ENCODE measurements around the gene MACF1.
A peak's percentile ranks its signal among the peaks of the same experiment; 100 is the strongest.
"Not testable (repeated sequence)": the region's sequence is repeated elsewhere in the genome, so short reads cannot be mapped to it uniquely, and the experiment has no call there.

MACF1 gene

DNA sequence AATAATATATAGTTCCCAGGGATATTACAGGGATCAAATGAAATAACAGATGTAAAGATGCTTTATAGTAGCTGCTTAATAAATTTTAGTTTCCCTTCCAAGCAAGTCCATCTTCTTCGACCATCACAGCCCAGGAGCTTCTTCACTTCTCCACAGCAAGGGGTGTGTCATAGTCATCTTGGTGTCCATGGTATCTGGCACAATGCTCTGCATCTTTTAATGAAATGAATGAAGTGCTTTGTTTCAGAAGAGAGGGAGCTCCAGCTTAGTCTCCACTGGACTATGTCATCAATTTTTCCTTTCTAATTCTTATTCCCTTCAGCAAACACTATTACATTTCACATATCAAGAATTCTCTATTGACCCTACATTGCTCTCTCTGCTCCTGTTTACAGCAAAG lies 4.9 kb upstream of the MACF1 start:
- Histone ChIP-seq H3K4me1 (ENCODE audit: low read depth, poor library complexity, severe bottlenecking) (peaks cover 37% of the 10 kb centered on the region), H3K9ac (no peak overlapping the region), H2AFZ (ENCODE audit: low read depth) (no peak overlapping the region)

DNA sequence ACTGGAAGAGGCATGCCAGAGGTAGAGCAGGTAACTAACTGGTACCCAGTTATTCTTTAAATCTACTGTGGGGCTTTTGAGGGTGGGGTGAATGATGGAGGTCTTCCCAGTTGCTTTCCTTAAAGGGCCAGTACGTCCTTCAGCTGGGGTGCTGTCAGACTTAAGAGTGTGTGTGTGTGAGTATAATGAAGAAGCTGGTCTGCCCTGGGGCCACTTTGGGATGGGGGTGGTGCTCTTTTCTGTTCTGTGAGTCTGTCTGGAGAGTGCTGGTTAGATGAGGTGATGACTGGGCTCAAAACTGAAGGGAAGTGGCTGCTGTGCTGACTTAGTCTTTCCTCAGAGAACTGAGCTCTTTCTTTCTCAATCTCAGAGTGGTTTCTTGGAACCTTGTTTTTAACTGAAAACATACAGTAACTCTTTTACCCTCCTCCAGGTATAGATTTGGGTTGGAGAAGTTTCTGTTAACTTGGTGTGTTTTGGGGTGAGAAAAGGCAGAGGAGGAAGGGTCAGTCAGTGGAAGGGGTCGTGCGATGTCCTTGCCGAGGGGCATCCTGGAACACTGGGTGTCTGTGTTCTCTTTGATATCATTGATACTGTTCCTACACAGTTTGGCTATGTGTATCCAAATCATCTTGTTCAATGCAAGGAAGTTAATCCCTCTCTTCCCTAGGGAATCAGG lies 746 bp downstream of the MACF1 start:
- Histone ChIP-seq H3K4me1 (ENCODE audit: low read depth, poor library complexity, severe bottlenecking) (peaks cover 33% of the 10 kb centered on the region), H3K4me2 (peak overlapping the region; percentile 82), H2AFZ (ENCODE audit: low read depth) (peak overlapping the region; percentile 31), H3K27ac (peak overlapping the region; percentile 75), H3K27me3 (ENCODE audit: insufficient read depth, low read depth) (no peaks in the 10 kb centered on the region), H3K79me2 (ENCODE audit: insufficient read depth, low read depth) (peaks cover 8% of the 10 kb centered on the region; the same call in 1 of the 2 replicates), H3K36me3 (ENCODE audit: insufficient read depth) (no peaks in the 10 kb centered on the region), H3K9ac (peak overlapping the region; percentile 29; the same call in 1 of the 2 replicates), H4K20me1 (ENCODE audit: insufficient read depth) (no peaks in the 10 kb centered on the region), H3K4me3 (IDR thresholded peaks at IDR 0.05; ENCODE audit: insufficient read depth, low read depth, low read length) (no peak overlapping the region)
- TF ChIP-seq, protein P1, sequence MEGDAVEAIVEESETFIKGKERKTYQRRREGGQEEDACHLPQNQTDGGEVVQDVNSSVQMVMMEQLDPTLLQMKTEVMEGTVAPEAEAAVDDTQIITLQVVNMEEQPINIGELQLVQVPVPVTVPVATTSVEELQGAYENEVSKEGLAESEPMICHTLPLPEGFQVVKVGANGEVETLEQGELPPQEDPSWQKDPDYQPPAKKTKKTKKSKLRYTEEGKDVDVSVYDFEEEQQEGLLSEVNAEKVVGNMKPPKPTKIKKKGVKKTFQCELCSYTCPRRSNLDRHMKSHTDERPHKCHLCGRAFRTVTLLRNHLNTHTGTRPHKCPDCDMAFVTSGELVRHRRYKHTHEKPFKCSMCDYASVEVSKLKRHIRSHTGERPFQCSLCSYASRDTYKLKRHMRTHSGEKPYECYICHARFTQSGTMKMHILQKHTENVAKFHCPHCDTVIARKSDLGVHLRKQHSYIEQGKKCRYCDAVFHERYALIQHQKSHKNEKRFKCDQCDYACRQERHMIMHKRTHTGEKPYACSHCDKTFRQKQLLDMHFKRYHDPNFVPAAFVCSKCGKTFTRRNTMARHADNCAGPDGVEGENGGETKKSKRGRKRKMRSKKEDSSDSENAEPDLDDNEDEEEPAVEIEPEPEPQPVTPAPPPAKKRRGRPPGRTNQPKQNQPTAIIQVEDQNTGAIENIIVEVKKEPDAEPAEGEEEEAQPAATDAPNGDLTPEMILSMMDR (conservative IDR thresholded peaks at IDR 0.05; ENCODE audit: low read depth, low read length), result no peak

More for the DNA sequence above, 4.9 kb upstream of the MACF1 start:
- Histone ChIP-seq H3K27me3 (ENCODE audit: insufficient read depth, low read depth) (no peaks in the 10 kb centered on the region), H3K27ac (no peak overlapping the region), H3K79me2 (ENCODE audit: insufficient read depth, low read depth) (peaks cover 8% of the 10 kb centered on the region; the same call in 1 of the 2 replicates), H3K4me2 (no peak overlapping the region), H4K20me1 (ENCODE audit: insufficient read depth) (no peaks in the 10 kb centered on the region), H3K4me3 (IDR thresholded peaks at IDR 0.05; ENCODE audit: insufficient read depth, low read depth, low read length) (no peak overlapping the region), H3K36me3 (ENCODE audit: insufficient read depth) (no peaks in the 10 kb centered on the region)
- TF ChIP-seq, protein P1 (conservative IDR thresholded peaks at IDR 0.05; ENCODE audit: low read depth, low read length), result no peak

DNA sequence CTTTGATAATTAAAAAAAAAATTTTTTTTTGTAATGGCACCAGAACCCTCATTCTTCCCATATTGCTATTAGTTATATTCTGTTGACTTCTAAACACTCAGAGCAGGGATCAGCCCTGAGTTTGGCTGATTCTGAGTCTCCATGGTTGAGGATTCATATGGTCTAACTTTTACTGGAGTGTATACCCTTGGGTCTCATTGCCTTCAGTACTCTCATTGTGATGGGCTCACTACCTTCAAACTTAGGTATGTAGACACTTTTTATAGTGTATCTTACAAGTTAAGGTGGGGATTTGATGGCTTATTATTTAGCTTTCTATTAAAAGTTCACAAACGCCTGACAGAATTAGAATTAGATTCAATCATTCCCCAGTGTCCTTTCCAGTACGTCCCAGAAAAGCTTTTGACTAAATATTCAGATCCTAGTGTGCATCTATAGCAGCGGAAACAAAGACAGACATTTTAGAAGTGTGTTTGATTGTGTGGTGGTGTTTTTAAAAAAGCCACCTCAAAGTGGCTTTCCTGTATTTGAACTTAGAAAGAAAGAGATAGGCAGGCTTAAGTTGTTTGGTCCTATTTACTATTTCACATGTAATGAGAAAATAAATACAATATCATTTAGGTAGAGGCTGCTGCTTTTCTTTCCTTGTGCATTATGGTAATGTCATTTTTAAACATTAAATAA lies 1.4 kb downstream of the MACF1 start:
- peaks cover 8% of the 10 kb centered on the region; the same call in 1 of the 2 replicates for H3K79me2 ChIP-seq (ENCODE audit: insufficient read depth, low read depth)
- TF ChIP-seq, protein P1 (conservative IDR thresholded peaks at IDR 0.05; ENCODE audit: low read depth, low read length), result no peak
- no peaks in the 10 kb centered on the region for H3K27me3 ChIP-seq (ENCODE audit: insufficient read depth, low read depth)
- H3K27ac ChIP-seq, result peak overlapping the region; percentile 75
- peaks cover 33% of the 10 kb centered on the region for H3K4me1 ChIP-seq (ENCODE audit: low read depth, poor library complexity, severe bottlenecking)
- H3K36me3 ChIP-seq (ENCODE audit: insufficient read depth), result no peaks in the 10 kb centered on the region
- peak overlapping the region; percentile 82 for H3K4me2 ChIP-seq
- H3K4me3 ChIP-seq (IDR thresholded peaks at IDR 0.05; ENCODE audit: insufficient read depth, low read depth, low read length), result no peak overlapping the region
- H2AFZ ChIP-seq (ENCODE audit: low read depth), result peak overlapping the region; percentile 31; the same call in 1 of the 2 replicates
- H3K9ac ChIP-seq, result peak overlapping the region; percentile 29; the same call in 1 of the 2 replicates
- no peaks in the 10 kb centered on the region for H4K20me1 ChIP-seq (ENCODE audit: insufficient read depth)

DNA sequence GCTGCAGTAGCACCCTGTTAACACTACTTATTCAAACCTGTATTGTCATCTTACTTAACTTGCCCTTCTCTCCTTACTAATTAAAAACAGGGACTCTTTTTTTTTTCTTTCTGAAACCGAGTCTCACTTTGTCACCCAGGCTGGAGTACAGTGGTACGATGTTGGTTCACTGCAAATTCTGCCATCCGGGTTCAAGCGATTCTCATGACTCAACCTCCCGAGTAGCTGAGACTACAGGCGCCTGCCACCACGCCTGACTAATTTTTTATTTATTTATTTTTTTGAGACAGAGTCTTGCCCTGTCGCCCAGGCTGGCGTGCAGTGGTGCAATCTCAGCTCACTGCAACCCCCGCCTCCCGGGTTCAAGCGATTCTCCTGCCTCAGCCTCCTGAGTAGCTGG lies 3.9 kb downstream of the MACF1 start:
- H3K27ac ChIP-seq; H3K36me3 ChIP-seq (ENCODE audit: insufficient read depth); H3K4me3 ChIP-seq (IDR thresholded peaks at IDR 0.05; ENCODE audit: insufficient read depth, low read depth, low read length); H3K9ac ChIP-seq; H4K20me1 ChIP-seq (ENCODE audit: insufficient read depth); H3K27me3 ChIP-seq (ENCODE audit: insufficient read depth, low read depth); H3K4me2 ChIP-seq; H3K79me2 ChIP-seq (ENCODE audit: insufficient read depth, low read depth); H2AFZ ChIP-seq (ENCODE audit: low read depth): not testable (repeated sequence)
- H3K4me1 ChIP-seq (ENCODE audit: low read depth, poor library complexity, severe bottlenecking), result peaks cover 33% of the 10 kb centered on the region

DNA sequence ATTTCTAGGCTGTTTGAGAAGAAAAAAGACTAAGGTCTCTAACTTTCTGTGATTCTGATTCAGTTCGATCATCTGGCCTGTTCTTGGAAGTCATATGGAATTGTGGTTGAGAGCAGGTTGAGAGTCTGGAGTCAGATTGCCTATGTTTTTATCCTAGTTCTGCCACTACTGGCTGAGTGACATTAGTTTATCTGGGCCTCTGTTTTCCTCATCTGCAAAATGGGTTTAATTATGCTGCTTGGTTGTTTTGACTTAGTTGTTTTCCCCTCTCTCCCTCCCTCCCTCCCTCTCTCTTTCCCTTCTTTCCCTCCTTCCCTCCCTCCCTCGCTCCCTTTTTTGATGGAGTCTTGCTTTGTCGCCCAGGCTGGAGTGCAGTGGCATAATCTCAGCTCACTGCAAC lies 6.2 kb downstream of the MACF1 start:
- Histone ChIP-seq H3K4me1 (ENCODE audit: low read depth, poor library complexity, severe bottlenecking) (peaks cover 35% of the 10 kb centered on the region), H3K4me2 (no peak overlapping the region), H3K79me2 (ENCODE audit: insufficient read depth, low read depth) (peaks cover 2% of the 10 kb centered on the region; the same call in 1 of the 2 replicates), H3K4me3 (IDR thresholded peaks at IDR 0.05; ENCODE audit: insufficient read depth, low read depth, low read length) (no peak overlapping the region), H3K27ac (no peak overlapping the region), H2AFZ (ENCODE audit: low read depth) (no peak overlapping the region), H4K20me1 (ENCODE audit: insufficient read depth) (no peaks in the 10 kb centered on the region), H3K9ac (no peak overlapping the region), H3K27me3 (ENCODE audit: insufficient read depth, low read depth) (no peaks in the 10 kb centered on the region), H3K36me3 (ENCODE audit: insufficient read depth) (no peaks in the 10 kb centered on the region)
- TF ChIP-seq, protein P1 (conservative IDR thresholded peaks at IDR 0.05; ENCODE audit: low read depth, low read length), result no peak

All from KMS-11 (cell line).